H1 (cell line): Measurements from ENCODE around the gene PXK. TPM values are rescaled to one million over a fixed set of nuclear protein-coding genes. Genes with fewer than 3 reads are reported as not detected.

Source experiments
- KDM1A ChIP-seq: fragments of 200-600, 300-600 bp; sonication (generic); IDR thresholded peaks from 2 replicates; pipeline ENCODE4 v1.7.1; 2016; ENCODE audit warnings: mild to moderate bottlenecking, low read length, borderline replicate concordance
- KDM5A ChIP-seq: fragments of 200-600 bp; IDR thresholded peaks from 2 replicates; pipeline ENCODE4 v1.7.1; 2012; ENCODE audit warnings: mild to moderate bottlenecking, low read length, inconsistent platforms, mixed read lengths
- polyA plus RNA-seq, 7 experiments: library from polyadenylated mRNA; depleted of rRNA in 3 of 7; stranded (reverse) in 5 of 7; unstranded in 2 of 7; fragments of >200 nt in 5 of 7; fragments of 200-250 nt in 2 of 7; gene quantifications; 1 replicate in 5 of 7; 2 replicates in 1 of 7; 4 replicates in 1 of 7; pipeline versions ENCODE4 v1.2.1 to v1.2.3, GENCODE V29; 2011 to 2013; ENCODE audit warnings: missing spikeins in 2 of 7, mixed read lengths in 2 of 7
- total RNA-seq: library from RNA; stranded (reverse); fragmentation: NEBNext Ultra II Directional; extraction: Animal tissue kit (Norgen Biotek cat#: 25700); gene quantifications from 2 replicates; pipeline ENCODE4 v1.2.1, GENCODE V29; 2021
- TF ChIP-seq, protein P1 (sequence below): IDR thresholded peaks from 2 replicates; pipeline ENCODE4 v1.6.1; 2012; ENCODE audit warnings: low read length, inconsistent platforms

Gene PXK
- total and polyA plus RNA-seq, 2 of the 8 experiments (the other 6 are each of a cell fraction or from before 2014, with no cell fraction given): 3.5 to 7.1 TPM

DNA sequence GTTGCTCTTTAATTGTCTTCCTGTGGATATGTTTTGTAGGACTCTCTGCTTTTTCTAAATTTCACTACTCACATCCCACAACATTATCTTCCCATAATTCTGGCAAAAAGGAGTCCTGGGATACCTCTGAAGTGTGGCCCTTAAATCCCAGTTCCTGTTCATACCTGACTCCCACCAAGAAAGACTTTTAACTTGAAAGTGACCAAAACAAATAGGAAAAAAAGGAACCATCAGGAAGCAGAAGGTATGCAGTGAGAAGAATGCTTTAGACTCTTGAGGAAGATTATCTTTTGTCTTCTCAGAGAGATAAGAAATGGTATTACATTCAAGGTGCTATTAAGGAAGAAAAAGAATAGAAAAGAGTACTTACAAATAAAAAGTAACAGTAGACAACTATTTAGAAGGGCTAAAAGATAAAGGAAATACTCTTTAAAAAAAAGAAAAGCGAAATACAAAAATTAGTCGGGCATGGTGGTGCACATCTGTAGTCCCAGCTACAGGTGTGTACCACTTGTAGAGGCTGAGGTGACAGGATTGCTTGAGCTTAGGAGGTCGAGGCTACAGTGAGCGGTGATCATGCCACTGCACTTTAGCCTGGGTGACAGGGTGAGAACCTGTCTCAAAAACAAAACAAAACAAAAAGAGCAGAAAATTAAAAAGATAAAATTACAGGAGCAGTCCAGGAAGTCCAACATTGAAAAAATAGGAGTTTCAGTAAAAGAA, 46.8 kb downstream of the PXK start (continued):
- TF ChIP-seq, protein P1, sequence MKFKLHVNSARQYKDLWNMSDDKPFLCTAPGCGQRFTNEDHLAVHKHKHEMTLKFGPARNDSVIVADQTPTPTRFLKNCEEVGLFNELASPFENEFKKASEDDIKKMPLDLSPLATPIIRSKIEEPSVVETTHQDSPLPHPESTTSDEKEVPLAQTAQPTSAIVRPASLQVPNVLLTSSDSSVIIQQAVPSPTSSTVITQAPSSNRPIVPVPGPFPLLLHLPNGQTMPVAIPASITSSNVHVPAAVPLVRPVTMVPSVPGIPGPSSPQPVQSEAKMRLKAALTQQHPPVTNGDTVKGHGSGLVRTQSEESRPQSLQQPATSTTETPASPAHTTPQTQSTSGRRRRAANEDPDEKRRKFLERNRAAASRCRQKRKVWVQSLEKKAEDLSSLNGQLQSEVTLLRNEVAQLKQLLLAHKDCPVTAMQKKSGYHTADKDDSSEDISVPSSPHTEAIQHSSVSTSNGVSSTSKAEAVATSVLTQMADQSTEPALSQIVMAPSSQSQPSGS: no peak
- TF ChIP-seq KDM5A: no peak
- TF ChIP-seq KDM1A: no peak
